Activated CD8-positive, alpha-beta memory T cell treated with anti-CD3 and anti-CD28 coated beads for 36 hours (primary cell): ENCODE results near the gene TUBB3. TPM values are rescaled to one million over a fixed set of nuclear protein-coding genes. Genes with fewer than 3 reads are reported as not detected.

Experiments used
- CTCF ChIA-PET: fragments of 350-600 bp; sonication (Branson Sonifier 250); formaldehyde crosslinking; loops from one replicate; lab custom pipeline; 2021; ENCODE audit warnings: antibody characterized with exemption; lab: Charles Lee
- POLR2A ChIA-PET: fragments of 350-600 bp; sonication (Branson Sonifier 250); formaldehyde crosslinking; loops from one replicate; lab custom pipeline; 2021; ENCODE audit warnings: antibody characterized with exemption; lab: Charles Lee
- total RNA-seq, 2 experiments: library from RNA; stranded (reverse); gene quantifications; one replicate each; pipeline ENCODE4 v1.2.3, GENCODE V29; 2021

TUBB3 gene
- total RNA-seq, 2 experiments from 2014 or later, result 0.31 to 0.91 TPM

- POLR2A ChIA-PET, result interaction anchor here (0.6 to 0.7 kb wide), 2 partner anchors 17 to 21 kb away, joined by 3 read pairs; no protein-coding TSS in a partner anchor
These were observed 48.5 kb downstream of the TUBB3 start for GRCh38 chr16:89971495-89972243.

GRCh38 chr16:89972244-89973234, 49.4 kb downstream of the TUBB3 start:
- ChIA-PET CTCF (interaction anchor here (1.1 to 1.6 kb wide), 3 partner anchors 11 to 109 kb away, joined by 3 to 4 read pairs (median 4); no protein-coding TSS in a partner anchor), POLR2A (interaction anchor here (0.6 to 1.2 kb wide), 4 partner anchors 12 to 99 kb away, joined by 3 to 6 read pairs (median 4); partner anchors contain the start of genes DEF8 and TCF25)

More at GRCh38 chr16:89971495-89972243, 48.5 kb downstream of the TUBB3 start:
- CTCF ChIA-PET, result interaction anchor here (1.1 to 1.6 kb wide), 3 partner anchors 11 to 108 kb away, joined by 3 to 4 read pairs (median 4); no protein-coding TSS in a partner anchor

GRCh38 chr16:89973235-89973634, 50.1 kb downstream of the TUBB3 start:
- POLR2A ChIA-PET, result interaction anchor here (0.5 to 1.2 kb wide), 3 partner anchors 24 to 100 kb away, joined by 3 to 6 read pairs (median 4); partner anchors contain the start of genes DEF8 and TCF25
- CTCF ChIA-PET, result interaction anchor here (1.6 kb wide), 1 partner anchor 10 kb away, joined by 4 read pairs; no protein-coding TSS in a partner anchor

GRCh38 chr16:89973654-89974335, 50.7 kb downstream of the TUBB3 start:
- CTCF ChIA-PET, result no interaction called here

DNA sequence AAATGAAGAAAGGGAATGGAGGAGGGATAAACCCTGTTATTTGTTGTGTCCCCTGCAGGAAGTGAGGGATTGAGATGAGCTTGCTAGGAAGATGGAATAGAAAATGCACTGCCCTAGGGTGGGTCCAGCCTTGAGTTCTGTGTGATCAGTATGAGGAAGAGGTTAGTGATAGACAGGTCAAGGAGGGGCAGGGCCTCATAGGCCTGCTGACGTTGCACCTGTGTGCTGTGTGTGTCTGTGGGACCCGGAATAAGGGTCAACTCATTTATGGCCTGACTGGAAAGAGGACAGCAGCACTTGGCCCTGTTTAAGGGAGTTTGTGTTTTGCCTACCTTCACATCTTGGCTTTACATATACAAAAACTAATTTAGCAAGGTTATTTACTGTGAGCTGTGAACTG, 51.7 kb downstream of the TUBB3 start:
- CTCF ChIA-PET, result interaction anchor here (1.0 kb wide), 1 partner anchor 25 kb away, joined by 3 read pairs; no protein-coding TSS in a partner anchor
- POLR2A ChIA-PET, result no interaction called here

More at GRCh38 chr16:89973654-89974335, 50.7 kb downstream of the TUBB3 start:
- POLR2A ChIA-PET, result interaction anchor here (0.5 to 0.7 kb wide), 2 partner anchors 25 to 46 kb away, joined by 3 to 6 read pairs; partner anchors contain the start of gene DEF8

- CTCF ChIA-PET, result no interaction called here
- POLR2A ChIA-PET, result interaction anchor here (1.3 kb wide), 1 partner anchor 17 kb away, joined by 4 read pairs; no protein-coding TSS in a partner anchor
These were observed 58.3 kb downstream of the TUBB3 start for GRCh38 chr16:89981414-89981813.

GRCh38 chr16:89982318-89982717, 59.2 kb downstream of the TUBB3 start:
- ChIA-PET POLR2A (interaction anchor here (1.3 kb wide), 1 partner anchor 16 kb away, joined by 4 read pairs; no protein-coding TSS in a partner anchor), CTCF (interaction anchor here (1.3 kb wide), 1 partner anchor 10 kb away, joined by 4 read pairs; no protein-coding TSS in a partner anchor)

DNA sequence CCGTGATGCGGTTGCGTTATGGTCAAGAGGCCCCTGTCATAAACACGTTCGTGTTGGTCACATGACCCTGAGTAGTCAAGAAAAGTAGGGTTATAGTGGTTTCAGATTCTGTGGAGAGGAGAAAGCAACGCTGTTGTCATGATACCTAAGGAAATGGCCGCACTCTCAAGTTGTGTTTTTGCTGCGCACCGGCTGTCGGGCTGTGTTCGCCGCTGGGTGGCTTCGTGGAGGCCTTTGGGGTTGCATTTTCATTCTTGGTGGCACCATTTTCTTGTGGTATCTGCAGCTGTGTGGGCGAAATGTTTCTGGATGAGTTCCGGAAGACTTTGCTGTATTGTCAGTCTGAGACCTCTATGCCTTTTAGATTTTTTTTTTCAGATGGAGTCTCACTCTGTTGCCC, 60.4 kb downstream of the TUBB3 start:
- CTCF ChIA-PET, result interaction anchor here (1.3 kb wide), 1 partner anchor 11 kb away, joined by 4 read pairs; no protein-coding TSS in a partner anchor
- POLR2A ChIA-PET, result no interaction called here

GRCh38 chr16:89984216-89984615, 61.1 kb downstream of the TUBB3 start:
- CTCF ChIA-PET, result interaction anchor here (1.2 kb wide), 1 partner anchor 36 kb away, joined by 3 read pairs; no protein-coding TSS in a partner anchor
- POLR2A ChIA-PET, result no interaction called here

DNA sequence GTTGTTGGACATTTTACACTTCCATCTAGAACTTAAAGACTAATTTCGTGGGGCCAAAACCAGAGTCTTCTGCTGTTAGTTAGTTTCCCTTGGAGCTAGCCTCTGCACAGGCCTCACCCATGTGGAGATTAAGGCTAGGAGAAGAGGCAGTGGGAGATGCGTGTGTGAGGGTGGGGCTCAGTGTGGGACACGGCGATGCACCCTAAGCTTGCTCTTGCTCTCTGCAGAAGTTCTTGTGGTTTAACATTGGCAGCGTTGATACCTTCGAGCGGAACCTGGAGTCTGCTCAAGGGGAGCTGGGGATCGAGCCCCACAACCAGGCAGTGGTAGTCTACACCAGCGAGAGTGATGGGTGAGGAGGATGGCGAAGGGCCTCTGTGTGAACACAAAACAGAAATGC, 62.1 kb downstream of the TUBB3 start:
- ChIA-PET CTCF (interaction anchor here (1.2 kb wide), 1 partner anchor 35 kb away, joined by 3 read pairs; no protein-coding TSS in a partner anchor), POLR2A (no interaction called here)

Other genes with a start within 250 kb of the TUBB3 start
- gene CDK10, start 236.7 kb upstream of the TUBB3 start, total RNA-seq, result 10 to 100 TPM; 89.7 to 93.2 TPM
- gene SPATA2L, start 221.6 kb upstream of the TUBB3 start, total RNA-seq, result 1 to 10 TPM; 7.4 to 7.9 TPM
- 1 to 10 TPM; 2.0 to 2.6 TPM for gene VPS9D1, start 202.4 kb upstream of the TUBB3 start, total RNA-seq
- gene ZNF276, start 201.8 kb upstream of the TUBB3 start, total RNA-seq, result 10 to 100 TPM; 28.7 to 28.9 TPM
- 100 to 1,000 TPM; 112 to 116 TPM for gene FANCA, start 106.7 kb upstream of the TUBB3 start, total RNA-seq
- gene SPIRE2, start 94.9 kb upstream of the TUBB3 start, total RNA-seq, result under 1 TPM; 0.57 to 0.78 TPM
- gene TCF25, start 49.8 kb upstream of the TUBB3 start, total RNA-seq, result 100 to 1,000 TPM; 146 to 153 TPM
- 1 to 10 TPM; 1.6 to 1.8 TPM for gene MC1R, start 4.5 kb upstream of the TUBB3 start, total RNA-seq
- gene DEF8, start 25.4 kb downstream of the TUBB3 start, total RNA-seq, result 10 to 100 TPM; 38.0 to 40.7 TPM
- gene DBNDD1, start 96.1 kb downstream of the TUBB3 start, total RNA-seq, result under 1 TPM; 0.11 to 0.17 TPM
- gene PRDM7, start 154.0 kb downstream of the TUBB3 start, total RNA-seq, result not detected